IPS DF 19.7 (cell line): Measurements from ENCODE around the gene PHRF1.

Experiments
- DNase-seq: peaks from one replicate; pipeline ENCODE4 v3.0.0-alpha.2; 2013; ENCODE audit warnings: low read depth, low spot score

PHRF1 gene

DNA sequence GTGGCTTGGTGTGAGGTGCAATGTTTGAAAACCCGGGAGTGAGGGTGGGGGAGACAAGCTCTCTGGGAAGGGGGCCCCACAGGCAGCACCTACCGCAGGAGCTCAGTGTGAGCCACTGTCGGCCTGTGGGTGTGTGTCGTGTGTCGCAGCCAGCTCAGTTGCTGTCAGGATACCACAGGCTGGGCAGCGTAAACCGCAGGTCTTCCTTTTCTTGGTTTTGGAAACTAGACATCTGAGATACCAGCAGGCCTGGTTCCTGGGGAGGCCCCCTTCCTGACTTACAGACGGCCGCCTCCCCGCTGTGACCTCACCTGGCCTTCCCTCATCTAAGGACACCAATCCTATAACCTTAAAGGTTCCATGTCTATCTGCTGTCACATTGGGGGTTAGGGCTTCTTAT, 20.1 kb downstream of the PHRF1 start:
- no peak for DNase-seq

DNA sequence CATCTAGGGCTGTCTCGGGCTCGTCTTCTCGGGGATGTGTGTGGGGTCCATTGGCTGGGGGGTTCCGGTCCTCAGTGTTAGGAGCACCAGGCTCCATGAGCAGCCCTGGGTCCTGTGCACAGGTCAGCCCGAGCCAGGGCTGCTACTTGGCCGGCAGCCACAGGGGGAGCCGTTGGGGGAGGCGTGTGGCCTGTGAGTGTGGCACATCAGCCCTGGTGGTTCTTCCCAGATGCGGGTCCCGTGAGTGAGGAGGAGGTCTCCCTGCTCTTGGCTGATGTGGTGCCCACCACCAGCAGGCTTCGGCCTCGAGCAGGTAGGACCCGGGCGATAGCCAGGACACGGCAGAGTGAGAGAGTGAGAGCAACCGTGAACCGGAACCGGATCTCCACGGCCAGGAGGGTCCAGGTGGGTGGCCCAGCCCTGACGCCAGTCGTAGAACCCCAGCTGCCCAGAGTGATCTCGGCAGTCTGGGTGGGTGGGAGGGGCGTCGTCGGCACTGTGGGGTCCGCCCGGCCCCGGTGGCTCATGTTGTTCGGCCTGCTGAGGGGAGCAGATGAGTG, 21.0 kb downstream of the PHRF1 start:
- DNase-seq: no peak

DNA sequence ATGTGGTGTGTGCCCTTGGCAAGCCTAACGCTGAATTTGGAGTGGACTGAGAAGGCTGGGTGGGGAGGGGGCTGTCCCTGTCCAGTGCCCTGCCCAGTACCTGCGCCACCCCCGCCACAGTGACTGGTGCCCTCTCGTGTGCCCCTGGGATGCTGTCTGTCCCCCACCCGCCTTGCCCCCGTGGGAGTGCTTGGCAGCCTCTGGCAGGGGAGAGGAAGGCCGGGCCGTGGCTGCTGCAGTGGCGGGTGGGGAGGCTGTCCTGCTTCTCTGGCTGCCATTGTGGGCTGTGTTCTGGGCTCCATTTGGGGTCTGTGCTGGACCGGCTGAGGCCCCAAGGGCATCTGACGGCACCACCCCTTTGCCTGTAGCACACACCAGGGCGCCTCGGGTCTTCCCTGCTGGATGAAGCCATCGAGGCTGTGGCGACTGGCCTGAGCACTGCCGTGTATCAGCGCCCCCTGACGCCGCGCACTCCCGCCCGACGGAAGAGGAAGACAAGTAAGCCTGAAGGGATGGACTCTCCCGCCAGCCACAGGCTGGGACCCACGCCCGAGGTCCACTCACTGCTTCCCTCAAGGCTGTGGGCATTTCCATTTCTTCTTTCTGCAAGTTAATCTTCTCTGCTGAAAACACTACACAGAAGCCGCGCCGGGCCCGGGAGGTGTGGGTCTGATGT, 21.9 kb downstream of the PHRF1 start:
- no peak for DNase-seq

DNA sequence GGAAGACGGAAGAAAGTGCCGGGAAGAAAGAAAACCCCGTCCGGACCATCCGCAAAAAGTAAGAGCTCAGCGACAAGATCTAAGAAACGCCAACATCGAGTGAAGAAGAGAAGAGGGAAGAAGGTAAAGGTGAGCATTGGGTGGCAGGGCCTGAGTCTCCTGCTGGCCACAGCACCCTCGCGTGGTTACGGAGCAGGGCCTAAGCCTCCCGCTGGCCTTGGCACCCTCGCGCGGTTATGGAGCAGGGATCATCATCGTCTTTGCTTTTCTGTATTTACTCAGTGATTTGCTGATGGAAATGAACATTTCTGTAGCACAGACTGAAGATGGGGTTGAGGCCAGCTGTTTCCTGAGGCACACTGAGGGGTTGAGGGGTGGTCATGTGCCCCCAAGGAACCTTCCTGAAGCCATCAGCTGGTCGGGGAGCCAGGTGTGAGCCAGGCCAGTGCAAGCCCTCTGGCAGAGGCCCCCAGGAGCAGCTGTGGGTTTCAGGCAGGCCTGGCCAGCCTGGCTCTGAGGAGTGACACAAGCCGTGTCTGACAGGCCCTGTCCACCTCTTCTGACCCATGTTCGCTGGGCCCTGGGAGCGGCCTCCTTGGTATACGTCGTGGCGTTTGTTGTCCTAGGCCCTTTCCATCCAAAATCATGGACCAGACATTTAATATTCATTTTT, 25.4 kb downstream of the PHRF1 start:
- DNase-seq: no peak

DNA sequence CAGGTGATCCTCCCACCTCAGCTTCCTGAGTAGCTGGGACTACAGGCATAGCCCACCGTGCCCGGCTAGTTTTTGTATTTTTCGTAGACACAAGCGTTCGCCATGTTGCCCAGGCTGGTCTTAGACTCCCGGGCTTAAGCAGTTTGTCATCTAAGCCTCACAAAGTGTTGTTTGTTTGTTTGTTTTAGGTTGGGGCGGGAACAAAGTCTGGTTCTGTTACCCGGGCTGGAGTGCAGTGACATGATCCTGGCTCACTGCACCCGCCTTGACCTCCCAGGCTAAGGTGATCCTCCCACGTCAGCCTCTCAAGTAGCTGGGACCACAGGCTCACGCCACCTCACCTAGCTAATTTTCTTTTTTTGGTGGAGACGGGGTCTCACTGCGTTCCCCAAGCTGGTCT, 26.9 kb downstream of the PHRF1 start:
- no peak for DNase-seq

DNA sequence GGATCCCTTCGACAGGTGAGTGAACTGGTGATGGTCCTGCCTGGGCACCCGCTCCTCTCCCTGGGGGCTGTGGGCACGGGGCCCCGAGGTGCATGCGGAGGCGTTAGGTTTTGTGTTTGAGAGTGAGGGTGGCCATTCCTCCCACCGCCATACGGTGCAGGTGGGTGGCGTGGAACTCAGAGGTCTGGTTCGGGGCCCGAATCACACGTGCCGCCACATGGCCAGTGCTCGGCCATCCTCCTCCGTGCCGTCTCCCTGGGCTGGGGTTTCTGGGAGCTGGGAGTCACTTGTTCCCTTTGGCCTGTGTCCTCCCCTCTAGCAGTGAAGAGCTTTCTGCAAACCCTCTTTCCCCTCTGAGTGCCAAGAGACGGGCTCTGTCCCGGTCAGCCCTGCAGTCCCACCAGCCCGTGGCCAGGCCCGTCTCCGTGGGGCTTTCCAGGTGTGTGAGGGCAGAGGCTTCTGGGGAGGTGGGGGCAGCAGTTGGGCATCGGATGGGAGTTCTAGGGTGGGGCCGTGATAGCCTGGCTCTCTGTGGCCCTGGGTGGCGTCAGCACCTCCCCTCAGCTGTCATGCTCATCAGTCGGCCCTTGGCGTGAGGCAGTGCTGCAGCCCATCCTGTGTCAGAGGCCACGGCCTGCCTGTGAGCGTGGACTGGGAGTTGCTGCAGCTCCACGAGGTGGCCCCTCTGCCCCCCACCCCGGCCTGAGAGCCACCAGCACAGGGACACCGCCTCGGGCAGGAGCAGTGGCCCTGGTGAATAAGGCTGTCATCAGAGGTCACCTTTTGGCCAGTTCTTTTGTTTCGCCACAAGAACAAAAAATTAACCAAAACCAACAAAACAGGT, 29.2 kb downstream of the PHRF1 start:
- no peak for DNase-seq

DNA sequence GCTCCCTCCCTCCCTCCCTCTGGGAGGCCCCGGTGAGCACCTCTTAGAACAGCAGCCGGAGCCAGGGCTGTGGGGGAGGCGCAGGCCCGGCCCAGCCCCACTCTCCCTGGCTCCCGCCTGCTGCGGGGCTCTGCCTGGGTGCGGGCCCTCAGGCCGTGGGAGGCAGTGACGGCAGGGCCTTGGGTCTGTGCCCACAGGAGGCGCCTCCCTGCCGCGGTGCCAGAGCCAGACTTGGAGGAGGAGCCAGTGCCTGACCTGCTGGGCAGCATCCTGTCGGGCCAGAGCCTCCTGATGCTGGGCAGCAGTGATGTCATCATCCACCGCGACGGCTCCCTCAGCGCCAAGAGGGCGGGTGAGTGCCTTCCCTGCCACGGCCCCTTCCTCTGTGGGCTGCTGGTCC, 30.0 kb downstream of the PHRF1 start:
- no peak for DNase-seq

DNA sequence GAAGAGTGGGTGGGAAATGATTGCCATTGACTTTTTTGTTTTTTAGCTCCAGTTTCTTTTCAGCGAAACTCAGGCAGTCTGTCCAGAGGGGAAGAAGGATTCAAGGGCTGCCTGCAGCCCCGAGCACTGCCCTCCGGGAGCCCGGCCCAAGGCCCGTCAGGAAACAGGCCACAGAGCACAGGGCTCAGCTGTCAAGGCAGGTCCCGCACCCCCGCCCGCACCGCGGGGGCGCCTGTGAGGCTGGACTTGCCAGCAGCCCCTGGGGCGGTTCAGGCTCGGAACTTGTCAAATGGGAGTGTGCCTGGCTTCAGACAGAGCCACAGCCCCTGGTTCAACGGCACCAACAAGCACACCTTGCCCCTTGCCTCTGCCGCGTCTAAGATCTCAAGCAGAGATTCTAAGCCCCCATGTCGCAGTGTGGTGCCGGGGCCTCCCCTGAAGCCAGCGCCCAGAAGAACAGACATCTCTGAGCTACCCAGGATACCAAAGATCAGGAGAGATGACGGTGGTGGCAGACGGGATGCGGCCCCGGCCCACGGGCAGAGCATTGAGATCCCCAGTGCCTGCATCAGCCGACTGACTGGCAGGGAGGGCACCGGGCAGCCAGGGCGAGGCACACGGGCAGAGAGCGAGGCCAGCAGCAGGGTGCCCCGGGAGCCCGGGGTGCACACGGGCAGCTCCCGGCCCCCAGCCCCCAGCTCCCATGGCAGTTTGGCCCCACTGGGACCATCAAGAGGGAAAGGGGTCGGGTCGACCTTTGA, 30.9 kb downstream of the PHRF1 start:
- DNase-seq: no peak

DNA sequence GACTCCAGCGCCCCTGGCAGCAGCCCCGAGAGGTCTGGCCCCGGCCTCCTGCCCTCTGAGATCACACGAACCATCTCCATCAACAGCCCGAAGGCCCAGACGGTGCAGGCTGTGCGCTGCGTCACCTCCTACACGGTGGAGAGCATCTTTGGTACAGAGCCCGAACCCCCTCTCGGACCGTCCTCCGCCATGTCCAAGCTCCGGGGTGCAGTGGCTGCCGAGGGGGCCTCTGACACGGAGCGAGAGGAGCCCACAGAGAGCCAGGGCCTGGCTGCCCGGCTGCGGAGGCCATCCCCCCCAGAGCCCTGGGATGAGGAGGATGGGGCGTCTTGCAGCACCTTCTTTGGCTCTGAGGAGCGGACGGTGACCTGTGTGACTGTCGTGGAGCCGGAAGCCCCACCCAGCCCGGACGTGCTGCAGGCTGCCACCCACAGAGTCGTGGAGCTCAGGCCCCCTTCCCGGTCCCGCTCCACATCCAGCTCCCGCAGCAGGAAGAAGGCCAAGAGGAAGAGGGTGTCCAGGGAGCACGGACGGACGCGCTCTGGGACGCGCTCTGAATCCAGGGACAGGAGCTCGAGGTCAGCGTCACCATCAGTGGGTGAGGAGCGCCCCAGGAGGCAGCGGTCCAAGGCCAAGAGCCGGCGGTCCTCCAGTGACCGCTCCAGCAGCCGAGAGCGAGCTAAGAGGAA, 31.8 kb downstream of the PHRF1 start:
- no peak for DNase-seq

DNA sequence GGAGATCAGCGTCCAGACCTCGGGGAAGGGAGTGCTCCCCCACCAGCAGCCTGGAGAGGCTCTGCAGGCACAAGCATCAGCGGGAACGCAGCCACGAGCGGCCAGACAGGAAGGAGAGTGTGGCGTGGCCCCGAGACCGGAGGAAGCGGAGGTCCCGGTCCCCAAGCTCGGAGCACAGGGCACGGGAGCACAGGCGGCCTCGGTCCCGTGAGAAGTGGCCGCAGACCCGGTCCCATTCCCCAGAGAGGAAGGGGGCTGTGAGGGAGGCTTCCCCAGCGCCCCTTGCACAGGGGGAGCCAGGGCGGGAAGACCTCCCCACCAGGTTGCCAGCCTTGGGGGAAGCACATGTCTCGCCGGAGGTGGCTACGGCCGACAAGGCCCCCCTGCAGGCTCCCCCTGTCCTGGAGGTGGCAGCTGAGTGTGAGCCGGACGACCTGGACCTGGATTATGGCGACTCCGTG, 32.6 kb downstream of the PHRF1 start:
- DNase-seq: no peak

DNA sequence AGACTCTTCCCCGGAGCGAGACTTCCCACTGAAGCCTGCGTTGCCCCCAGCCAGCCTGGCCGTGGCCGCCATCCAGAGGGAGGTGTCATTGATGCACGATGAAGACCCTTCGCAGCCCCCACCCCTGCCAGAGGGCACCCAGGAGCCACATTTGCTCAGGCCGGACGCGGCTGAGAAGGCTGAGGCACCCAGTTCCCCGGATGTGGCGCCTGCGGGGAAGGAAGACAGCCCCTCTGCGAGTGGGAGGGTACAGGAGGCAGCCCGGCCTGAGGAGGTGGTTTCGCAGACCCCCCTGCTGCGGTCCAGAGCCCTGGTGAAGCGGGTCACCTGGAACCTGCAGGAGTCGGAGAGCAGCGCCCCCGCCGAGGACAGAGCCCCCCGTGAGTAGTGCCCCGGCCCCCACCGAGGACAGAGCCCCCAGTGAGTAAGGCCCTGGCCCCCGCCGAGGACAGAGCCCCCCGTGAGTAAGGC, 33.1 kb downstream of the PHRF1 start:
- DNase-seq: no peak

DNA sequence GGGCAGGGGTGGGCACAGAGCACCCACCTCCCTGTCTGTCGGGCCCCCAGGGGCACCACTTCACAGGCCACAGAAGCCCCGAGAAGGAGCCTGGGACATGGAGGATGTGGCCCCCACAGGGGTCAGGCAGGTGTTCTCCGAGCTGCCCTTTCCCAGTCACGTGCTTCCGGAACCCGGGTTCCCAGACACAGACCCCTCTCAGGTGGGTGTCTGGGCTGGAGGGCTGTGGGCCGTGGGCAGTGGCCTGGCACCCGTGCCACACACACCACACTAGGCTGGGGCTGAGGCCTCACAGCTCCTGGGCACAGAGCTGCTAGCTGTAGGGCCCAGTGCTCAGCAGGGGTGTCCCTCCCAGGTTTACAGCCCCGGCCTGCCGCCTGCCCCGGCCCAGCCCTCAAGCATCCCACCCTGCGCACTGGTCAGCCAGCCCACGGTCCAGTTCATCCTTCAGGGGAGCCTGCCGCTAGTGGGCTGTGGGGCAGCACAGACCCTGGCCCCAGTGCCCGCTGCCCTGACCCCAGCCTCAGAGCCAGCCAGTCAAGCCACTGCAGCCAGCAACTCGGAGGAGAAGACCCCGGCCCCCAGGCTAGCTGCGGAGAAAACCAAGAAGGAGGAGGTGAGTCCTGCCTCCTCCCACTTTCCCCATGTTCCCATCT, 34.0 kb downstream of the PHRF1 start:
- no peak for DNase-seq

DNA sequence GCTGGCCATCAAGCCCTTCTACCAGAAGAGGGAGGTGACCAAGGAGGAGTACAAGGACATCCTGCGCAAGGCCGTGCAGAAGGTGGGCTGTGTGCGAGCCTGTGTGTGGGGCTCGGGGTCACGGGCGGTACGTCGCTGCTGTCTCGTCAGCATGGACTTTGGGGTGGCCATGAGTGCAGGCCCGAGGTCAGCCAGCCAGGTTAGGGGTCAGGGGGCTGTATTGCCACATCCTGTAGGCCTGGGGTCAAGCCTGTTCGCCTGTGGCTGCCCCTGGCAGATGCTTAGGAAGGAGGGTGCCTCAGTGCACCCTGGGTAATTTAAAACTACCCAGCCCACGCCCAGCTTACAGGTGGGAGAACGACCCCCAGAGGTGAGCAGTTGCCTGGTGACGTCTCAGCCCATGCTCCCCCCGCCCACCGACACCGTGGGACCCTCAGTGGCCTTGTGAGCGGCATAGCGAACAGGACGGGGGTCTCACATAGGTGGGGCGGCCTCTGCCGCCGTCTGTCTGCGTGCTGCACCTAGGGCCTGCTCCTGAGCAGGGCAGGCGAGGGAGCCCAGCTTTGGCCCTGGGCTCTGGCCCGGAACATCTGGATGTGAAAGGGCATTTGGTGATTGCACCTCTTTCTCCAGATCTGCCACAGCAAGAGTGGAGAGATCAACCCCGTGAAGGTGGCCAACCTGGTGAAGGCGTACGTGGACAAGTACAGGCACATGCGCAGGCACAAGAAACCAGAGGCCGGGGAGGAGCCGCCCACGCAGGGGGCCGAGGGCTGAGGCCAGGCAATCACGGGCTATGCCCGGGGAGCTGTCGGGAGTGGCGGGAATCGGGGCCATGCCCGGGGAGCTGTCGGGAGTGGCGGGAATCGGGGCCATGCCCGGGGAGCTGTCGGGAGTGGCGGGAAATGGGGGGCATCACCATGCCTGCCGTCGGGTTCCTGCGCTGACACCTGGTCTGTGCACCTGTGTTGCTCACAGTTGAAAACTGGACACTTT, 35.0 kb downstream of the PHRF1 start:
- no peak for DNase-seq

DNA sequence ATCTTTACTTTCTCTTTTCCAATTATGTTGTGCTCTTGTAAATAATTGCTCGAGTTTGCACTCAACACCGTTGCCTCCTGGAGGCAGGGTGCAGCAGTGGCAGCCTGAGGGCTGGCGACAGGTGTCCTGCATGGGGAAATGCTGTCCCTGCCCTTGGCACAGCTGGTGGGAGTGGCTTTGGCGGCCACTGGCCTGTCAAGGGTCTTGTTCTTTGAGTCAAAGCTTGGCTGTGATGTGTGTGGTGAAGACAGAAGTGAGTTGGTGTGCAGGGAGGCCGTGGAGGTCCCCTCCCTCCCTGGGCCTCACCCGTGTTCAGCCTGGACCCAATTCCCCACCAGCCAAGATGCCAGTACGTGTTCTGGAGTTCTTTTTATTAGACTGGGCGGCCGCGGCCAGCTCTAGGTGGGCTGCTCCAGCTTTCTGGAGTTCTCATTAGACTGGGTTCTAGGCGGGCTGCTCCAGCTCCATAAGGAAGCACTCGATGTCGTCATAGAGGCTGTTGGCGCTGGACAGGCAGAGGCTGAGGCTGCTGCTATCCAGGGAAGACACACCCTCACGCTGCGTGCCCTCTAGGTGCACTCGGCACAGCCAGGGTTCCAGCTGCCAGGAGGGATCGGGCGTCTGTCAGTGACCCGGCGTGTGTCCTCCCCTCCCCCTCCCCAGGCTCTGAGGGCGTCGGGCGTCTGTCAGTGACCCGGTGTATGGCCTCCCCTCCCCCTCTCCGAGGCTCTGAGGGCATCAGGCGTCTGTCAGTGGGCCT, 36.1 kb downstream of the PHRF1 start:
- no peak for DNase-seq

DNA sequence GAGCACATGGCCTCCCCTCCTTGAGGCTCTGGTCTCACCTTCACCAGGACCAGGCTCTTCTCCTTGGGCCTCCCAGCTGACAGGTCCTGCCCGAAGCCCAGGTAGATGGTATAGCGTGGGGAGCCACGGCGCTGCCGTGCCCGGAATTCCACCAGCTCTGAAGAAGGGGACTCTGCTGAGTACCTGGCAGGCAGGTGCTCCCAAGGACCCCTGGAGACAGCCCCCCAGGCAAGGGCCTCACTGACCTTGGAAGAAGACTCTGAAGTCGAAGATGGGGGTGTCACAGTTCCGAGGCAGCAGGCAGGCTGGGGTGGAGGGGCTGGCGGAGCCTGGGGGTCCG, 36.7 kb downstream of the PHRF1 start:
- no peak for DNase-seq

DNA sequence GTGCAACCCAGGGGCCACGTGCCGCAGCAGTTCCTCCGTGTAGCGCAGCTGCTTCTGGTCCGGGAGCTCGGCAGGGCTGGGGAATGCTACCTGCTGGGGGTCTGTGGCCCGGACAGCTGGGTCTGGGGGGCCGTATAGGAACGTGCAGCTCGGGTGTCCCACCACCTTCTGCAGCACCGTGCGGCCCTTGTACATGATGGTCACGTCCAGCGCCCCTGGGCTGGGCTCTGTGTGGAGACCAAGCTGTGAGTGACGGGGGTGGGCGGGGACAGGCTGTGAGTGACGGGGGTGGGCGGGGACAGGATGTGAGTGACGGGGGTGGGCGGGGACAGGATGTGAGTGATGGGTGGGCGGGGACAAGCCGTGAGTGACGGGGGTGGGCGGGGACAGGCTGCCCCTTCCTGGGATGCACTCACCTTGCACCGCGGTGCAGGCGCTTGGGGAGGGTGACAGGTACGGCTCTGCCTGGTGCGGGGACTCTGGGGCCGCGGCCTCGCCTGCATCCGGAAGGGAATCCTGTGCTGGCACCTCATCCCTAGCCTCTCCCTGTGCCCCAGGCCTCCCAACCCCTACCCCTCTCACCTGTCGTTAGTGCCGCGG, 37.2 kb downstream of the PHRF1 start:
- DNase-seq: no peak

DNA sequence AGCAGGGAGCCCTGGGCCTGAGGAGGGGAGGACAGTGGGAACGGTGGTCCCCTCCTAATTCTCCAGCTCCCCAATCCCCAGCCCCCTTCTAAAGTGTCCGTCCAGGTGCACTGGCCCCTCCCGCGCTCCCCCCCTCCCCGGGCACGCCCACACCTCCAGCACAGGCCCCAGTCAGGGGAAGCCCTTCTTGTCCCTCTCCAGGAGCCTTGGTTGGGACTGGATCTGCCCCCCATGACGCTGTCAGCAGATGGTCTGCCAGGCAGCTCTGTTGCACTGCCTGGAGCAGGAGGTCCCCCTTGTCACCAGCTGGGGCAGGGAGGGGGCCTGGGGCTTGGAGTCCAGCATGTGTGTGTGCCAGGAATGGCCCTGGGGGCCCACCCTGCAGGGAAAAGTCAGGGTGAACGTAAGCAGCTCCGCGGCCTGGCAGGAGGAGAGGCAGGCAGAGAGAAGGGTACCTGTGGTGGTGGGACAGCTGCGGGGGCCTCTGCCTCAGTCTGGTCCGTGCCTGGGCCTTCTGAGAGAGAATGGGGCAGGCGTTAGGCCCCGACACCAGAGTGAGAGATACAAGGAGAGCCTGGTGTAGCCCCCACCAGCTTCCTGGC, 37.9 kb downstream of the PHRF1 start:
- no peak for DNase-seq
